Upper lobe of left lung (tissue), 6 donors: ENCODE measurements around the gene CEP104. TPM values are rescaled to one million over a fixed set of nuclear protein-coding genes. Genes with fewer than 3 reads are reported as not detected.

Experiments used
- ATAC-seq, 2 donors: fragments of 200-7000 bp; cut with Tn5 transposase; one replicate each; pipeline ENCODE4 v1.9.1; 2022; ENCODE audit warnings: mild to moderate bottlenecking in 2 of 2, moderate library complexity in 2 of 2; ENCODE audit not compliant: low FRiP score in 2 of 2
- DNase-seq, 2 donors: peaks; one replicate each; pipeline ENCODE4 v3.0.0-alpha.2; 2019 to 2020
- H3K27ac ChIP-seq, 4 donors: fragments of 200-600 bp; sonication (generic); one replicate each; pipeline ENCODE4 v1.5.1; 2016 to 2019
- H3K27me3 ChIP-seq, 4 donors: fragments of 200-600 bp; sonication (generic); one replicate each; pipeline ENCODE4 v1.5.1; 2017 to 2019
- H3K36me3 ChIP-seq, 4 donors: fragments of 200-600 bp; sonication (generic); one replicate each; pipeline ENCODE4 v1.5.1; 2016 to 2019
- H3K4me1 ChIP-seq, 4 donors: fragments of 200-600 bp; sonication (generic); one replicate each; pipeline ENCODE4 v1.5.1; 2018 to 2019
- H3K4me3 ChIP-seq, 4 donors: fragments of 200-600 bp; sonication (generic); one replicate each; pipeline ENCODE4 v1.5.1; 2017 to 2019; ENCODE audit warnings: mild to moderate bottlenecking in 2 of 4, moderate library complexity in 1 of 4
- H3K9me3 ChIP-seq, 4 donors: fragments of 200-600 bp; sonication (generic); one replicate each; pipeline ENCODE4 v1.5.1; 2018 to 2019
- CTCF ChIP-seq, 6 experiments: fragments of 450-650 bp in 4 of 6; fragments of 200-600 bp in 2 of 6; sonication (generic) in 2 of 6; IDR thresholded peaks; one replicate each; pipeline ENCODE4 v1.5.1; 2016 to 2019; ENCODE audit warnings: antibody characterized with exemption in 6 of 6
- EP300 ChIP-seq, 4 donors: sonication (generic); formaldehyde crosslinking; IDR thresholded peaks; one replicate each; pipeline ENCODE4 v1.5.1; 2017; ENCODE audit warnings: antibody characterized with exemption in 4 of 4, control low read depth in 2 of 4
- POLR2A ChIP-seq, 4 donors: fragments of 450-650 bp; IDR thresholded peaks; one replicate each; pipeline ENCODE4 v1.5.1; 2016 to 2017; ENCODE audit warnings: antibody characterized with exemption in 4 of 4, mild to moderate bottlenecking in 2 of 4
- POLR2AphosphoS5 ChIP-seq, 2 donors: sonication (generic); formaldehyde crosslinking; IDR thresholded peaks; one replicate each; pipeline ENCODE4 v1.5.1; 2017; ENCODE audit warnings: antibody characterized with exemption in 2 of 2
- WGBS, 2 donors: methylation state at CpG; one replicate each; pipeline ENCODE4 v1.1.5; 2017 to 2018; 5-methylcytosine and 5-hydroxymethylcytosine counted together
- total RNA-seq, 6 donors: library from RNA; depleted of rRNA in 4 of 6; stranded (reverse); fragments of >200 nt in 4 of 6; gene quantifications; one replicate each; pipeline versions ENCODE4 v1.1.0 to v1.2.1, GENCODE V29; 2016 to 2021
- donor health status: DM: no; HTN: no; CAD: no; lungs with moderate emphysema.
- donor health status: DM: no; HTN: yes; CAD: no; lungs with severe emphysema.

CEP104 gene
- total RNA-seq, 6 donors from 2014 or later, result 37.7 to 118 (median 53.6) TPM

DNA sequence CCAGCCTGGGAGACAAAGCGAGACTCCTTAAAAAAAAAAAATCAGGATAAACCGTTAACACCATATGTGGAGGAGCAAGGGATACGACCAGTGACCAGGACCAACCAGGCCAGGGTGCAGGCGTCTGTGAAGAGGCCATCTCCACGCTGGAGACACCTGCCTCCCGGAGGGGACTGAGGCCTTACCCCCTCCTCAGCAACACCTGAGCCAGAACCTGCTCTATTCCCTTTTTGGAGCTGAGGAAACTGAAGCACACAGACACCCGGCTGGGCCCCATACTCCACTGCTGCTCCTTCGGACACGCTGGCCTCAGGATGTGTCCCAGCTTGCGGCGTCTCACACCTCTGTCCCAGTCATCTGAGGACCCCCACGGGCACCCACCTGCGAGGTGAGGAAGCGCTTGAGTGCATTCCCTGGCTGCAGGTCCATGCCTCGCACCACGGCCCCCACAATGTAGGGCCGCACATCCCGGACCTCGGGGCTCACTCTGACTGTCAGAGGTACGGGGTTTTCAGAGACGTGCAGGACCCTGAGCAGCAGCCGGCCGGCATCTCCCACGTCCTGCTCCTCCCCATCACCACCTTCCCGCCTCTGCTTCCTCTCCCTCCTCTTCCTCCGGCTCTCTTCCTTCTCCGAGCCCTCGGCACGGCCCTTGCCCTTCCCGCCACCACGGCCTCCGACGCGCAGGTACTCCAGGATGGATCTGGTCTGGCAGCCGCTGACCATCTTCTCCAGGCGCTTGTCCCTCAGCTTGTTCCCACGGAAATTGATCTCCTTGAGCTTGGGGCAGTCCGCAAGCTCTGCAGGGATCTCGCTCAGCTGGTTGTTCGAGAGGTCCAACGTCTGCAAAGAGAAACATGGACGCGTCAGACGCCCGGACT is 70.3 kb downstream of the CEP104 start:
- ATAC-seq (no peak), DNase-seq (peak in 1 of 2 donors; percentile 63)

DNA sequence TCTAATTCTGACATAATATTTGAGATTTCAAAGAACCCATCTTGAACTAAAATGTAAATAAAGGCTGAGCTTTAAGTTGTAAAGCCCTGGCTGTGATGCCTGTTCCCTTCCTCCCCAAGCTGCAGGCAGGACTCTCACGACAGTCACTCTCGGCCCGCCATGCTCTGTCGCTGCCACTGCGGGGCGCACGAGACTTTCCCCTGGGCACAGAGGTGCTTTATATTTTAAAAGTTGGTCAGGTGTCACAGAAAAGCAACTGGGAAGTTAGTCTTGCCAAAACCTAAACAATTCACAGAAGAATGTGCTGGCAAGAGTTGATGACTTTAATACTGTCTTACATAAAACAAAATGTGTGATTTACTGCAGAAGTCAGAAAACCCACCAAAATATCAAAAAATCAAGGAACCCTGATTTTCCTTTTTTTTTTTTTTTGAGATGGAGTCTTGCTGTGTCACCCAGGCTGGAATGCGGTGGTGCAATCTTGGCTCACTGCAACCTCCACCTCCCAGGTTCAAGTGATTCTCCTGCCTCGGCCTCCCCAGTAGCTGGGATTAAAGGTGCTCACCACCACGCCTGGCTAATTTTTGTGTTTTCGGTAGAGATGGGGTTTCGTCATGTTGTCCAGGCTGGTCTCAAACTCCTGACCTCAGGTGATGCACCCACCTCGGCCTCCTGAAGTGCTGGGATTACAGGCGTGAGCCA is 71.4 kb downstream of the CEP104 start:
- ATAC-seq (no peak), DNase-seq (no peak)
- Histone ChIP-seq H3K4me3 (no peak overlapping the region), H3K9me3 (no peaks in the 10 kb centered on the region), H3K36me3 (peaks cover 28 to 90% (median 61%) of the 10 kb centered on the region in 4 donors), H3K27ac (no peak overlapping the region), H3K4me1 (peaks cover 0 to 19% (median 0%) of the 10 kb centered on the region in 4 donors), H3K27me3 (no peaks in the 10 kb centered on the region)
- TF ChIP-seq CTCF (IDR thresholded peaks at IDR 0.05), result no peak
- no peak for TF ChIP-seq POLR2A (IDR thresholded peaks at IDR 0.05)
- TF ChIP-seq EP300 (IDR thresholded peaks at IDR 0.05), result no peak
- whole genome bisulfite sequencing, 2 donors, result 89 to 92% methylated on average over 11 to 14 of the region's 14 CpGs

More for the DNA sequence above, 70.3 kb downstream of the CEP104 start:
- Histone ChIP-seq H3K27ac (no peak overlapping the region), H3K4me1 (peaks cover 0 to 20% (median 0%) of the 10 kb centered on the region in 4 donors), H3K36me3 (peaks cover 23 to 83% (median 50%) of the 10 kb centered on the region in 4 donors), H3K27me3 (no peaks in the 10 kb centered on the region), H3K9me3 (no peaks in the 10 kb centered on the region), H3K4me3 (no peak overlapping the region)
- WGBS, 2 donors, result 94 to 96% methylated on average over 42 to 45 of the region's 45 CpGs
- TF ChIP-seq CTCF (IDR thresholded peaks at IDR 0.05), result no peak
- TF ChIP-seq POLR2AphosphoS5 (IDR thresholded peaks at IDR 0.05), result no peak
- no peak for TF ChIP-seq POLR2A (IDR thresholded peaks at IDR 0.05)
- TF ChIP-seq EP300 (IDR thresholded peaks at IDR 0.05), result no peak

GRCh38 chr1:3785045-3785444 is 72.0 kb downstream of the CEP104 start:
- Histone ChIP-seq H3K4me3 (no peak overlapping the region), H3K9me3 (no peaks in the 10 kb centered on the region), H3K36me3 (peaks cover 33 to 90% (median 67%) of the 10 kb centered on the region in 4 donors), H3K4me1 (peaks cover 0 to 13% (median 0%) of the 10 kb centered on the region in 4 donors), H3K27me3 (no peaks in the 10 kb centered on the region), H3K27ac (no peak overlapping the region)
- WGBS, 2 donors, result 73 to 85% methylated on average over 9 to 13 of the region's 13 CpGs
- TF ChIP-seq POLR2AphosphoS5 (IDR thresholded peaks at IDR 0.05) (no peak), EP300 (IDR thresholded peaks at IDR 0.05) (no peak), CTCF (IDR thresholded peaks at IDR 0.05) (no peak), POLR2A (IDR thresholded peaks at IDR 0.05) (no peak)
- DNase-seq (no peak), ATAC-seq (no peak)

DNA sequence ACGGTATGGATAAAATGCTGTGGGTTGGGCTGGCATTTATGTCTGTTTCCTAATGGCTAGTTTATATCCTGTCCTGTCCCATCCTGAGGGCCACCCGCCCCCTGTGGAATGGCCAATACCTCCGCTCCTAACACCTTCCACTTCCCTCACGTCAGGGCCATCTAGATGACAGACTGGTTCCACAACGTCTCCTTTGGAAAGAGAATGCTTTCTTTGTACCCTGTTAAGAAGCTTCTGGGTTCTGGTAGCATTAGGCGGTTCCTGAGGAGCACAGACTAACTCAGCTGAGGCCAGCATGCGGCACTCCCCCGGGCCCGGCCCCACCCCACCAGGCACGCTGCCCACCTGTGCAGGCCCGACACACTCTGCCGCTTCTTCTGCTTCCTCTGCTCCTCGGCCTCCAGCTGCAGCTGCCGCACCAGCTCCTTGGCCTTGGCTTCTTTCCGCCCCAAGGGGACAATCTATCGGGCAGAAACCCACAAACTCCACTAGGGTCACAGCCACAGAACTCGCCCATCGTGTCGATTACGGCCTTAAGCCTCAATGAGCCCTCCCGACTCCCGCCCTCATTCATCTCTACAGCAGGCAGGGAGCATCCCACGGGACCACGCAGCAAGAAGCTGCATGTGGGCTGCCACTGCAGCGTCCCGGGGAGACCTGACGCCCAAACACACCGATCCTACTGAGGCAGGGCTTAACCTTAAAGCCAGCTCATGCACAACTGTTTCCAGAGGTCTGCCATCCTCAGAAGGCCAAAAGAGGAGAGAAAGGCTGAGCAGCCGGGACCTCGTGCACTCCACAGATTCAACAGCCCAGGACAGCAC is 73.1 kb downstream of the CEP104 start:
- TF ChIP-seq POLR2A (IDR thresholded peaks at IDR 0.05), result no peak
- TF ChIP-seq CTCF (IDR thresholded peaks at IDR 0.05), result no peak
- TF ChIP-seq POLR2AphosphoS5 (IDR thresholded peaks at IDR 0.05), result no peak
- no peak for TF ChIP-seq EP300 (IDR thresholded peaks at IDR 0.05)
- ATAC-seq, result no peak
- 93 to 97% methylated on average over 27 to 29 of the region's 30 CpGs for WGBS, 2 donors
- peaks cover 36 to 92% (median 73%) of the 10 kb centered on the region in 4 donors for H3K36me3 ChIP-seq
- H3K27me3 ChIP-seq, result no peaks in the 10 kb centered on the region
- H3K9me3 ChIP-seq, result no peaks in the 10 kb centered on the region
- H3K4me1 ChIP-seq, result peaks cover 0 to 2% (median 0%) of the 10 kb centered on the region in 4 donors
- DNase-seq, result peak in 1 of 2 donors; percentile 81
- no peak overlapping the region for H3K27ac ChIP-seq
- H3K4me3 ChIP-seq, result no peak overlapping the region
